AG09309 (cell line): Measurements from ENCODE around the gene SLC6A20.
A peak's percentile ranks its signal among the peaks of the same experiment; 100 is the strongest.

Experiments
- DNase-seq: peaks from one replicate; pipeline ENCODE4 v3.0.0-alpha.2; 2010; ENCODE audit warnings: low read depth
- H3K4me3 ChIP-seq: 2 replicates; pipeline ENCODE4 v1.5.1; 2011; ENCODE audit warnings: mild to moderate bottlenecking, low read depth, low read length, moderate library complexity; ENCODE audit not compliant: control insufficient read depth
- TF ChIP-seq, protein P1 (sequence below): IDR thresholded peaks from 2 replicates; pipeline ENCODE4 v1.5.1; 2011; ENCODE audit warnings: mild to moderate bottlenecking, low read depth, low read length, inconsistent platforms; ENCODE audit not compliant: insufficient read depth, control insufficient read depth; ENCODE audit errors: missing control alignments

The SLC6A20 gene

GRCh38 chr3:45795882-45796765 lies at the start of gene SLC6A20:
TSS of gene SLC6A20 (minus strand) at chr3:45796536. CDS start at chr3:45796419, 117 bp downstream.
- H3K4me3 ChIP-seq, result peak within 1 kb of the TSS; percentile 1; the same call in 1 of the 2 replicates
- TF ChIP-seq, protein P1, sequence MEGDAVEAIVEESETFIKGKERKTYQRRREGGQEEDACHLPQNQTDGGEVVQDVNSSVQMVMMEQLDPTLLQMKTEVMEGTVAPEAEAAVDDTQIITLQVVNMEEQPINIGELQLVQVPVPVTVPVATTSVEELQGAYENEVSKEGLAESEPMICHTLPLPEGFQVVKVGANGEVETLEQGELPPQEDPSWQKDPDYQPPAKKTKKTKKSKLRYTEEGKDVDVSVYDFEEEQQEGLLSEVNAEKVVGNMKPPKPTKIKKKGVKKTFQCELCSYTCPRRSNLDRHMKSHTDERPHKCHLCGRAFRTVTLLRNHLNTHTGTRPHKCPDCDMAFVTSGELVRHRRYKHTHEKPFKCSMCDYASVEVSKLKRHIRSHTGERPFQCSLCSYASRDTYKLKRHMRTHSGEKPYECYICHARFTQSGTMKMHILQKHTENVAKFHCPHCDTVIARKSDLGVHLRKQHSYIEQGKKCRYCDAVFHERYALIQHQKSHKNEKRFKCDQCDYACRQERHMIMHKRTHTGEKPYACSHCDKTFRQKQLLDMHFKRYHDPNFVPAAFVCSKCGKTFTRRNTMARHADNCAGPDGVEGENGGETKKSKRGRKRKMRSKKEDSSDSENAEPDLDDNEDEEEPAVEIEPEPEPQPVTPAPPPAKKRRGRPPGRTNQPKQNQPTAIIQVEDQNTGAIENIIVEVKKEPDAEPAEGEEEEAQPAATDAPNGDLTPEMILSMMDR, result no peak
- no peak for DNase-seq

DNA sequence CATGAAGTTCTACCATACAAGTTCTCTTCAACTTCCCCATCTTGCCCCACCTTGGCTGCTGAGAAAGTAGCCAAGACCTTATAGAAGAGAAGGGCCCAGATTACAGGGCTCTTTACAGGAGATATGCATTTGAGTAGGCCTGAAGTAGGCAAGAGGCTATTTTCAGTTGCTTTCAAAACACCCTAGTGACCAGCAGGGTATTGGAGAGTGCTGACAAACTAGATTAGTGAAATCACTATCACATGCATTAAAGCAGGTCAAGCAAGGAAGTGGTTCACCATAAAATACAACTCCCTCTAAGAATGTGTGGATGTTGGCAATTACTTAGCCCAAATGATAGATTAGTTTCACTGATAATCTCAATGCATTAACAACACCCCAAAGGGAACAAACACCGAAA lies 48.3 kb upstream of the SLC6A20 start:
- DNase-seq, result no peak
- TF ChIP-seq, protein P1, result no peak
- no peak overlapping the region for H3K4me3 ChIP-seq

GRCh38 chr3:45842851-45843625 lies 46.7 kb upstream of the SLC6A20 start:
- no peak overlapping the region for H3K4me3 ChIP-seq
- TF ChIP-seq, protein P1, result no peak
- no peak for DNase-seq

GRCh38 chr3:45841757-45842491 lies 45.6 kb upstream of the SLC6A20 start, which contains the start of gene LZTFL1:
TSS of gene LZTFL1 (minus strand) at chr3:45842119. CDS start at chr3:45841991, 128 bp downstream.
- TF ChIP-seq, protein P1, result no peak
- peak within 1 kb of the TSS; percentile 91 for H3K4me3 ChIP-seq
- peak; percentile 87 for DNase-seq

DNA sequence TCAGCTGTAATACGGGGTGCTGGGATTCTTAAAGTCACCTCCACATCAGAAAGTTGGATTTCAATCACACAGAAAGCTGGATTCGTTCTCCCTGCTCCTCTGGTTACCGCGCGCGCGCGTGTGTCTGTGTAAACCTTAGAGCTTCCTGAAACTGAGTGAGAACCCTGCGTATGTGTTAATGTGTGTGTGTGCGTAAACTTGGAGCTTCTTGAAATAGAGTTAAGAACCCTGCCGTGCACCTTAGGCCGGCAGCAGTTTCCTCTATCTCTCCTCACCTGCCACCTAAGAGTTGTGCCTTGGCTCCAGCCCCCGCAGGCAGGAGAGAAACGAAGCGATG lies 45.1 kb upstream of the SLC6A20 start:
- H3K4me3 ChIP-seq, result peak overlapping the region; percentile 91
- TF ChIP-seq, protein P1, result no peak
- no peak for DNase-seq

DNA sequence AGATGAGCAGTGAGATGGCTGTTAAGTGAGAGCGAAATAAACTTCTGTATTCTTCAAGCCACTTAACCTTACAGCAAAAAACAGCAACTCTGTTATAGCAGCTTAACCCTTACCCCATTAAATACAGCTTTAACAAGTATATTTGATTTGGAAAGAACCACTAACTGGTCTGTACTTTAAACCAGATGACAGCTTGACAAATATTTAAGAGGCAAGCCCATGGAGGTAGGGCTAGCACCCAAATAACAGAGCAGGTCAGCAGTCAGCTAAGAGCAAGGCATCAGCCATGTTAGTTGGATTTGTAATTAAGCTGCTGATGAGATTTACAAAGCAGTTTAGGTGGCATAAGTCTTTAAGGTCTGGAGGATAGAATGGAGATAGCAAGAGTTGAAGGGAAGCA lies 42.1 kb upstream of the SLC6A20 start:
- H3K4me3 ChIP-seq, result no peak overlapping the region
- TF ChIP-seq, protein P1, result no peak
- no peak for DNase-seq
